HCT116 (cell line): Measurements from ENCODE around the gene MAML3. TPM values are rescaled to one million over a fixed set of nuclear protein-coding genes. Genes with fewer than 3 reads are reported as not detected.

Experiments
- ATAC-seq: fragments of 200-7000 bp; cut with Tn5 transposase; 2 replicates; pipeline ENCODE4 v1.9.1; 2020; ENCODE audit warnings: mild to moderate bottlenecking, moderate library complexity
- BruUV-seq: library from RNA; stranded (reverse); fragments of 400-500 nt; replicated peaks from 2 replicates; lab custom pipeline; 2021; lab: Mats Ljungman, UMichigan
- CTCF ChIA-PET: fragments of 300-600 bp; sonication (Branson Sonifier 250); formaldehyde crosslinking; loops from one replicate; lab custom pipeline; 2021; ENCODE audit warnings: antibody characterized with exemption; lab: Charles Lee
- POLR2A ChIA-PET: fragments of 300-600, 350-600 bp; sonication (Branson Sonifier 250); formaldehyde crosslinking; loops from one replicate; lab custom pipeline; 2021; ENCODE audit warnings: antibody characterized with exemption; lab: Charles Lee
- RAD21 ChIA-PET, 2 experiments: fragments of 300-600 bp; sonication (Branson Sonifier 250); formaldehyde crosslinking; loops; one replicate each; lab custom pipeline; 2023; ENCODE audit warnings: low total read pairs in 2 of 2; ENCODE audit not compliant: uncharacterized antibody in 2 of 2, unreplicated experiment in 2 of 2, low non-redundant PET in 1 of 2; lab: Charles Lee
- DNase-seq: peaks from one replicate; pipeline ENCODE4 v3.0.0-alpha.2; 2010; ENCODE audit warnings: low read depth, low spot score
- H2AFZ ChIP-seq: fragments of 200-600 bp; shearing (Covaris generic), sonication (generic); 2 replicates; pipeline ENCODE4 v1.6.1; 2017; ENCODE audit warnings: low read depth, mixed run types, mixed read lengths, antibody characterized with exemption, low read length; ENCODE audit not compliant: poor library complexity, severe bottlenecking
- H3K27ac ChIP-seq: 2 replicates; pipeline ENCODE4 v1.5.1; 2012; ENCODE audit warnings: low read depth, low read length
- H3K27me3 ChIP-seq: fragments of 200-600 bp; sonication (generic); 2 replicates; pipeline ENCODE4 v1.6.1; 2016; ENCODE audit warnings: mixed run types, low read length, mixed read lengths; ENCODE audit not compliant: insufficient read depth
- H3K36me3 ChIP-seq, 2 experiments: fragments of 200-500 bp in 1 of 2; fragments of 200-600 bp in 1 of 2; sonication (Bioruptor generic) in 1 of 2; sonication (generic) in 1 of 2; 2 replicates each; pipeline versions ENCODE4 v1.5.1 to v1.6.1; 2014 to 2016; ENCODE audit warnings: low read length in 2 of 2, inconsistent platforms in 1 of 2, mixed read lengths in 1 of 2, mixed run types in 1 of 2; ENCODE audit not compliant: insufficient read depth in 2 of 2, control insufficient read depth in 1 of 2
- H3K4me1 ChIP-seq, 2 experiments: fragments of 200-600 bp in 1 of 2; sonication (generic) in 1 of 2; 2 replicates each; pipeline versions ENCODE4 v1.5.1 to v1.6.1; 2012 to 2017; ENCODE audit warnings: low read length in 2 of 2, inconsistent platforms in 1 of 2, mild to moderate bottlenecking in 1 of 2, mixed read lengths in 1 of 2, mixed run types in 1 of 2, moderate library complexity in 1 of 2; ENCODE audit not compliant: insufficient read depth in 2 of 2, control insufficient read depth in 1 of 2
- H3K4me2 ChIP-seq: fragments of 200-600 bp; sonication (generic); 2 replicates; pipeline ENCODE4 v1.6.1; 2017; ENCODE audit warnings: mixed run types, low read length, mixed read lengths
- H3K4me3 ChIP-seq, 2 experiments: fragments of 200-600 bp in 1 of 2; sonication (generic) in 1 of 2; replicated peaks in 1 of 2; 2 replicates each; pipeline ENCODE4 v1.5.1; 2011 to 2016; ENCODE audit warnings: low read length in 2 of 2, control low read depth in 1 of 2, low read depth in 1 of 2, mild to moderate bottlenecking in 1 of 2, mixed read lengths in 1 of 2, mixed run types in 1 of 2
- H3K79me2 ChIP-seq: fragments of 200-600 bp; sonication (generic); 2 replicates; pipeline ENCODE4 v1.6.1; 2017; ENCODE audit warnings: mild to moderate bottlenecking, mixed run types, low read length, moderate library complexity, mixed read lengths; ENCODE audit not compliant: insufficient read depth
- H3K9ac ChIP-seq: fragments of 200-600 bp; sonication (generic); 2 replicates; pipeline ENCODE4 v1.6.1; 2016; ENCODE audit warnings: low read length, mixed read lengths
- H3K9me2 ChIP-seq: fragments of 200-600 bp; sonication (generic), shearing (Covaris generic); 2 replicates; pipeline ENCODE4 v1.6.1; 2017; ENCODE audit warnings: mixed run types, mild to moderate bottlenecking, moderate library complexity; ENCODE audit not compliant: insufficient read depth
- H3K9me3 ChIP-seq, 2 experiments: fragments of 200-500 bp in 1 of 2; fragments of 200-600 bp in 1 of 2; sonication (Bioruptor generic) in 1 of 2; sonication (generic) in 1 of 2; 2 replicates each; pipeline ENCODE4 v1.6.1; 2014 to 2017; ENCODE audit warnings: low read length in 2 of 2, mixed read lengths in 2 of 2, inconsistent platforms in 1 of 2, low read depth in 1 of 2, mild to moderate bottlenecking in 1 of 2, mixed run types in 1 of 2, moderate library complexity in 1 of 2; ENCODE audit not compliant: control insufficient read depth in 1 of 2, insufficient read depth in 1 of 2
- H4K20me1 ChIP-seq: fragments of 200-600 bp; sonication (generic), shearing (Covaris generic); 2 replicates; pipeline ENCODE4 v1.6.1; 2017; ENCODE audit warnings: mixed run types, mild to moderate bottlenecking, moderate library complexity; ENCODE audit not compliant: insufficient read depth
- ATF3 ChIP-seq: IDR thresholded peaks from 2 replicates; pipeline ENCODE4 v1.6.1; 2012
- CEBPB ChIP-seq: IDR thresholded peaks from 2 replicates; pipeline ENCODE4 v1.6.1; 2012; ENCODE audit warnings: low read depth
- CTCF ChIP-seq, 3 experiments: fragments of 200-600 bp in 1 of 3; sonication (generic) in 1 of 3; IDR thresholded peaks in 2 of 3; conservative IDR thresholded peaks in 1 of 3; 2 replicates each; pipeline ENCODE4 v1.5.1; 2012 to 2017; ENCODE audit warnings: low read depth in 2 of 3, low read length in 2 of 3, antibody characterized with exemption in 1 of 3, borderline replicate concordance in 1 of 3, control low read depth in 1 of 3, mild to moderate bottlenecking in 1 of 3, mixed read lengths in 1 of 3, mixed run types in 1 of 3, moderate library complexity in 1 of 3; ENCODE audit not compliant: insufficient read depth in 1 of 3
- ELF1 ChIP-seq: IDR thresholded peaks from 2 replicates; pipeline ENCODE4 v1.6.1; 2012; ENCODE audit warnings: low read depth, borderline replicate concordance
- EZH2phosphoT487 ChIP-seq: fragments of 200-600 bp; IDR thresholded peaks from 2 replicates; pipeline ENCODE4 v1.6.1; 2018; ENCODE audit warnings: antibody characterized with exemption, borderline replicate concordance
- FOSL1 ChIP-seq: IDR thresholded peaks from 2 replicates; pipeline ENCODE4 v1.6.1; 2012; ENCODE audit warnings: low read depth
- MAX ChIP-seq: IDR thresholded peaks from 2 replicates; pipeline ENCODE4 v1.6.1; 2012
- POLR2A ChIP-seq: IDR thresholded peaks from 2 replicates; pipeline ENCODE4 v1.7.0; 2011; ENCODE audit warnings: borderline replicate concordance; ENCODE audit not compliant: insufficient read depth, insufficient read length; ENCODE audit errors: extremely low read depth
- SP1 ChIP-seq: IDR thresholded peaks from 2 replicates; pipeline ENCODE4 v1.6.1; 2012; ENCODE audit warnings: low read depth
- SRF ChIP-seq: IDR thresholded peaks from 2 replicates; pipeline ENCODE4 v1.6.1; 2012; ENCODE audit warnings: low read depth
- YY1 ChIP-seq: IDR thresholded peaks from 2 replicates; pipeline ENCODE4 v1.6.1; 2011; ENCODE audit warnings: low read length, low read depth, moderate library complexity, mild to moderate bottlenecking; ENCODE audit not compliant: insufficient replicate concordance; ENCODE audit errors: extremely low read depth
- intact Hi-C: fragments of 100-400 bp; cut with micrococcal nuclease; formaldehyde crosslinking; loops from 2 replicates; pipeline ENCODE4 v1.10.0; 2022
- total RNA-seq: library from RNA; stranded (reverse); gene quantifications from one replicate; pipeline ENCODE4 v1.2.1, GENCODE V29; 2021; ENCODE audit not compliant: unreplicated experiment

MAML3 gene
- total RNA-seq, 1 experiment from 2014 or later, result 3.1 TPM

GRCh38 chr4:139808808-139809756 lies 344.9 kb downstream of the MAML3 start:
- Histone ChIP-seq H3K9ac (no peak overlapping the region), H3K27ac (no peak overlapping the region), H3K4me1 (no peaks in the 10 kb centered on the region), H3K9me2 (no peaks in the 10 kb centered on the region), H3K4me3 (no peak overlapping the region), H3K27me3 (no peaks in the 10 kb centered on the region), H3K9me3 (peaks cover 0 to 4% of the 10 kb centered on the region in 2 experiments; a peak in 1 of 4 replicates), H4K20me1 (no peaks in the 10 kb centered on the region), H3K36me3 (no peaks in the 10 kb centered on the region), H3K79me2 (no peaks in the 10 kb centered on the region), H3K4me2 (no peak overlapping the region), H2AFZ (no peak overlapping the region)
- no TSS peak for BruUV-seq
- intact Hi-C loops, result no loop called here
- CTCF ChIA-PET, result no interaction called here
- no peak for DNase-seq
- RAD21 ChIA-PET, result no interaction called here
- TF ChIP-seq ELF1 (no peak), MAX (no peak), SRF (no peak), ATF3 (no peak), POLR2A (no peak), YY1 (no peak)
- no peak for ATAC-seq
- POLR2A ChIA-PET, result no interaction called here

- CTCF ChIA-PET, result no interaction called here
- Histone ChIP-seq H3K4me2 (no peak overlapping the region), H3K27ac (no peak overlapping the region), H3K9me3 (peaks cover 0 to 4% of the 10 kb centered on the region in 2 experiments; a peak in 1 of 4 replicates), H4K20me1 (no peaks in the 10 kb centered on the region), H3K27me3 (no peaks in the 10 kb centered on the region), H2AFZ (no peak overlapping the region), H3K36me3 (no peaks in the 10 kb centered on the region), H3K79me2 (no peaks in the 10 kb centered on the region), H3K4me3 (no peak overlapping the region), H3K4me1 (no peaks in the 10 kb centered on the region), H3K9me2 (no peaks in the 10 kb centered on the region), H3K9ac (no peak overlapping the region)
- POLR2A ChIA-PET, result no interaction called here
- BruUV-seq, result no TSS peak
- ATAC-seq (no peak), DNase-seq (no peak)
- RAD21 ChIA-PET, result no interaction called here
- intact Hi-C loops, result no loop called here
- TF ChIP-seq SRF (no peak), CEBPB (no peak), EZH2phosphoT487 (no peak), CTCF (IDR thresholded peaks at IDR 0.05 in 2 of 3, conservative IDR thresholded peaks at IDR 0.05 in 1 of 3; ENCODE audit: borderline replicate concordance in 1 of 3, insufficient read depth in 1 of 3, low read depth in 2 of 3, low read length in 2 of 3) (no peak), SP1 (no peak), FOSL1 (no peak)
Measured at GRCh38 chr4:139808381-139808807, 345.6 kb downstream of the MAML3 start.
